NCI-H2227 (cell line): Measurements from ENCODE around the gene NOX3.
A peak's percentile ranks its signal among the peaks of the same experiment; 100 is the strongest.

Experiments
- DNase-seq: peaks from one replicate; lab custom pipeline; 2025; ENCODE audit not compliant: unreplicated experiment; lab: John Stamatoyannopoulos, UW

NOX3 gene

GRCh38 chr6:155436981-155437749 lies 18.5 kb downstream of the NOX3 start:
- no peak for DNase-seq

- DNase-seq: no peak
Observed at GRCh38 chr6:155434829-155435423, 20.7 kb downstream of the NOX3 start.

- no peak for DNase-seq
Observed at GRCh38 chr6:155434096-155434495, 21.5 kb downstream of the NOX3 start.

GRCh38 chr6:155432293-155432692 lies 23.3 kb downstream of the NOX3 start:
- no peak for DNase-seq

- DNase-seq: no peak
Observed at GRCh38 chr6:155429321-155429893, 26.2 kb downstream of the NOX3 start.

- no peak for DNase-seq
Observed at GRCh38 chr6:155426408-155426945, 29.2 kb downstream of the NOX3 start.

GRCh38 chr6:155424181-155424580 lies 31.5 kb downstream of the NOX3 start:
- DNase-seq: no peak

GRCh38 chr6:155422635-155423034 lies 33.0 kb downstream of the NOX3 start:
- DNase-seq: no peak

GRCh38 chr6:155420492-155420891 lies 35.1 kb downstream of the NOX3 start:
- no peak for DNase-seq

GRCh38 chr6:155419161-155419560 lies 36.5 kb downstream of the NOX3 start:
- no peak for DNase-seq

- DNase-seq: peak; percentile 52
Observed at GRCh38 chr6:155418017-155418761, 37.5 kb downstream of the NOX3 start.

GRCh38 chr6:155417454-155417853 lies 38.2 kb downstream of the NOX3 start:
- DNase-seq: no peak

GRCh38 chr6:155415953-155416352 lies 39.7 kb downstream of the NOX3 start:
- no peak for DNase-seq

- no peak for DNase-seq
Observed at GRCh38 chr6:155414049-155414448, 41.6 kb downstream of the NOX3 start.

GRCh38 chr6:155412335-155412734 lies 43.3 kb downstream of the NOX3 start:
- no peak for DNase-seq

GRCh38 chr6:155411154-155412052 lies 44.2 kb downstream of the NOX3 start:
- no peak for DNase-seq

GRCh38 chr6:155409391-155409790 lies 46.2 kb downstream of the NOX3 start:
- DNase-seq: no peak

GRCh38 chr6:155408981-155409380 lies 46.7 kb downstream of the NOX3 start:
- no peak for DNase-seq

GRCh38 chr6:155408231-155408630 lies 47.4 kb downstream of the NOX3 start:
- no peak for DNase-seq

GRCh38 chr6:155406801-155407200 lies 48.8 kb downstream of the NOX3 start:
- DNase-seq: no peak
